Measurements from ENCODE around the gene LCN2.

GRCh38 chr9:128124873-128125579 lies 24.2 kb upstream of the LCN2 start:
- TF ChIP-seq TAF1 (IDR thresholded peaks at IDR 0.05; ENCODE audit: control insufficient read depth, extremely low read depth, insufficient read depth, low read length, severe bottlenecking) (no peak), POLR2A (conservative IDR thresholded peaks at IDR 0.05) (no peak), FOS (IDR thresholded peaks at IDR 0.05; ENCODE audit: extremely low read depth, insufficient read length) (no peak), CTCF (IDR thresholded peaks at IDR 0.05 in 2 of 3, conservative IDR thresholded peaks at IDR 0.05 in 1 of 3; ENCODE audit: insufficient read depth in 2 of 3, low read depth in 1 of 3, low read length in 3 of 3) (peak; percentile 83 to 94 (median 88)), PATZ1 (CRISPR knock-in tag; IDR thresholded peaks at IDR 0.05; ENCODE audit: borderline replicate concordance) (no peak), POLR2AphosphoS5 (IDR thresholded peaks at IDR 0.05; ENCODE audit: control insufficient read depth, insufficient read depth, low read depth, low read length) (no peak), MYC (IDR thresholded peaks at IDR 0.05; ENCODE audit: low read depth, low read length) (0 out of 2 replicates have a peak, but pooled peaks have one; percentile 21), MYC (CRISPR knock-in tag; IDR thresholded peaks at IDR 0.05; ENCODE audit: borderline replicate concordance, low read depth) (no peak), ZBTB49 (CRISPR knock-in tag; IDR thresholded peaks at IDR 0.05; ENCODE audit: borderline replicate concordance) (no peak), YY1 (IDR thresholded peaks at IDR 0.05; ENCODE audit: borderline replicate concordance in 1 of 3, control insufficient read depth in 1 of 3, extremely low read depth in 1 of 3, insufficient read depth in 3 of 3, insufficient read length in 1 of 3, insufficient replicate concordance in 2 of 3, low read depth in 1 of 3, low read length in 2 of 3) (no peak), RBFOX2 (IDR thresholded peaks at IDR 0.05; ENCODE audit: low read depth, low read length) (no peak), ELF4 (CRISPR knock-in tag; IDR thresholded peaks at IDR 0.05) (no peak), CREB3 (tag; conservative IDR thresholded peaks at IDR 0.05; ENCODE audit: low read depth) (no peak), ZNF175 (CRISPR knock-in tag; IDR thresholded peaks at IDR 0.05; ENCODE audit: low read depth) (no peak)
